Measurements from ENCODE around the gene FOXP3. TPM values are rescaled to one million over a fixed set of nuclear protein-coding genes. Genes with fewer than 3 reads are reported as not detected.

Gene FOXP3
- total and polyA plus RNA-seq, 2 of the 8 experiments (the other 6 are each of a cell fraction or from before 2014, with no cell fraction given) = 0.37 to 0.54 TPM

GRCh38 chrX:49249616-49250015, 14.9 kb downstream of the FOXP3 start (continued):
- TF ChIP-seq KDM1A (IDR thresholded peaks at IDR 0.05; ENCODE audit: borderline replicate concordance, low read length) = no peak
- no peak for TF ChIP-seq GABPA (IDR thresholded peaks at IDR 0.05; ENCODE audit: borderline replicate concordance, insufficient read depth, low read length)
- TF ChIP-seq, protein P1, sequence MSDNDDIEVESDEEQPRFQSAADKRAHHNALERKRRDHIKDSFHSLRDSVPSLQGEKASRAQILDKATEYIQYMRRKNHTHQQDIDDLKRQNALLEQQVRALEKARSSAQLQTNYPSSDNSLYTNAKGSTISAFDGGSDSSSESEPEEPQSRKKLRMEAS (IDR thresholded peaks at IDR 0.05) = no peak
- no peak for TF ChIP-seq POLR2AphosphoS5 (IDR thresholded peaks at IDR 0.05; ENCODE audit: low read depth, low read length)
- no peak for TF ChIP-seq RXRA (IDR thresholded peaks at IDR 0.05; ENCODE audit: insufficient read depth, low read depth, low read length)
- TF ChIP-seq YY1 (IDR thresholded peaks at IDR 0.05; ENCODE audit: low read depth, low read length) = no peak

Measured in H1 (cell line).